ENCODE measurements around the gene NFKB2. TPM values are rescaled to one million over a fixed set of nuclear protein-coding genes. Genes with fewer than 3 reads are reported as not detected.

Gene NFKB2
- total and polyA plus RNA-seq, 2 of the 8 experiments (the other 6 are each of a cell fraction or from before 2014, with no cell fraction given), result 20.4 to 31.4 TPM

DNA sequence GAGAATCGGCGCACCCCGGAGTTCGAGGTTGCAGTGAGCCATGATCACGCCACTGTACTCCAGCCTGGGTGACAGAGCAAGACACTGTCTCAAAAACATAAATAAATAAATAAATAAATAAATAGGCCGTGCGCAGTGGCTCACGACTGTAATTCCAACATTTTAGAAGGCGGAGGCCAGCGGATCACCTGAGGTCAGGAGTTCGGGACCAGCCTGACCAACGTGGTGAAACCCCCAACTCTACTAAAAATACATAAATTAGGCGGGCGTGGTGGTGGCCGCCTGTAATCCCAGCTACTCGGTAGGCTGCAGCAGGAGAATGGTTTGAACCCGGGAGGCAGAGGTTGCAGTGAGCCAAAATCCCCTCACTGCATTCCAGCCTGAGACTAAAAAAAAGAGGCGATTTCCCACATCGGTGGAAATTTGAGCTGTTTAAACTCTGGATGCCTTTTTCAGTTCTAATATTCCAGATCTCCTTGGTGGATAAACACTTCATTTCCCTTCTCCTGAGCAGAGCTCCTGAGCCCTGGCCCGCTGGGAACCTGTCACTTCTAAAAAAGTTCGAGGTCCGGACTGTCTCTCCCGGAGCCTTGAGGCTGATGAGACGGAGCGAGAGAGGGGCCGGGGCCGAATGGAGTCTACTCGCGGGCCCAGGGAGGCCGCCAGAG lies 2.0 kb upstream of the NFKB2 start (continued):
- TF ChIP-seq ZNF274 (IDR thresholded peaks at IDR 0.05; ENCODE audit: borderline replicate concordance, extremely low read depth, low read length) (no peak), RNF2 (IDR thresholded peaks at IDR 0.05; ENCODE audit: borderline replicate concordance, low read depth, low read length, missing control alignments, poor library complexity, severe bottlenecking) (no peak)
